ES-I3 (cell line): Measurements from ENCODE around the gene PELO.

ENCODE experiments used
- H3K36me3 ChIP-seq: 2 replicates; pipeline ENCODE4 v1.6.1; 2013; ENCODE audit warnings: mild to moderate bottlenecking, low read length, control low read depth, moderate library complexity; ENCODE audit not compliant: insufficient read depth
- H3K4me1 ChIP-seq: 2 replicates; pipeline ENCODE4 v1.6.1; 2013; ENCODE audit warnings: mild to moderate bottlenecking, control low read depth, low read length; ENCODE audit not compliant: insufficient read depth
- H3K9ac ChIP-seq: 2 replicates; pipeline ENCODE4 v1.6.1; 2013; ENCODE audit warnings: low read depth, mild to moderate bottlenecking, low read length, moderate library complexity
- H3K9me3 ChIP-seq: 2 replicates; pipeline ENCODE4 v1.6.1; 2013; ENCODE audit warnings: mild to moderate bottlenecking, low read length, moderate library complexity; ENCODE audit not compliant: control insufficient read depth, insufficient read depth

Gene PELO

GRCh38 chr5:52759331-52759730 lies 28.4 kb upstream of the PELO start:
- Histone ChIP-seq H3K9ac (no peak overlapping the region), H3K9me3 (no peaks in the 10 kb centered on the region), H3K4me1 (no peaks in the 10 kb centered on the region), H3K36me3 (no peaks in the 10 kb centered on the region)

GRCh38 chr5:52760695-52761366 lies 26.9 kb upstream of the PELO start:
- no peak overlapping the region for H3K9ac ChIP-seq
- H3K4me1 ChIP-seq, result no peaks in the 10 kb centered on the region
- no peaks in the 10 kb centered on the region for H3K36me3 ChIP-seq
- H3K9me3 ChIP-seq, result no peaks in the 10 kb centered on the region

DNA sequence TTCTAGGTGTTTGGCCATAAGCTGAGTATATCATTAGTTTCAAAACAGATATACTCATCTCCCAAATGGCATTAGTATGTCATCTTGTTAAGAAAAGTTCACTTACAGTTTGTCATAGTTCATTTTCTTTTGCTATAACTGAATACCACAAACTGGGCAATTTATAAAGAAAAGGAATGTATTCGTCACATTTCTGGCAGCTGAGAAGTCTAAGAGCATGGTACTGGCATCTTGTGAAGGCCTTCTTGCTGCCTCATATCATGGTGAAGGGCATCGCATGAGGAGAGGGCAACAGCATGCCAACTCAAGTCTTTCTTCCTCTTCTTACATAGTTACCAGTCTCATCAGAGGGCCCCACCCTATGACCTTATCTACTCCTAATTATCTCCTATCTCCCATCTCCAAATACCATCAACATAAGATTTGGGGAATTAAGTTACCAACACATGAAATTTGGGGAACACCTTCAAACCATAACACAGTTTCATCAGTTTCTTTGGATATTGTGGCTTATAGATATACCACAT lies 20.4 kb upstream of the PELO start:
- no peaks in the 10 kb centered on the region for H3K9me3 ChIP-seq
- H3K4me1 ChIP-seq, result no peaks in the 10 kb centered on the region
- H3K36me3 ChIP-seq, result no peaks in the 10 kb centered on the region
- no peak overlapping the region for H3K9ac ChIP-seq

DNA sequence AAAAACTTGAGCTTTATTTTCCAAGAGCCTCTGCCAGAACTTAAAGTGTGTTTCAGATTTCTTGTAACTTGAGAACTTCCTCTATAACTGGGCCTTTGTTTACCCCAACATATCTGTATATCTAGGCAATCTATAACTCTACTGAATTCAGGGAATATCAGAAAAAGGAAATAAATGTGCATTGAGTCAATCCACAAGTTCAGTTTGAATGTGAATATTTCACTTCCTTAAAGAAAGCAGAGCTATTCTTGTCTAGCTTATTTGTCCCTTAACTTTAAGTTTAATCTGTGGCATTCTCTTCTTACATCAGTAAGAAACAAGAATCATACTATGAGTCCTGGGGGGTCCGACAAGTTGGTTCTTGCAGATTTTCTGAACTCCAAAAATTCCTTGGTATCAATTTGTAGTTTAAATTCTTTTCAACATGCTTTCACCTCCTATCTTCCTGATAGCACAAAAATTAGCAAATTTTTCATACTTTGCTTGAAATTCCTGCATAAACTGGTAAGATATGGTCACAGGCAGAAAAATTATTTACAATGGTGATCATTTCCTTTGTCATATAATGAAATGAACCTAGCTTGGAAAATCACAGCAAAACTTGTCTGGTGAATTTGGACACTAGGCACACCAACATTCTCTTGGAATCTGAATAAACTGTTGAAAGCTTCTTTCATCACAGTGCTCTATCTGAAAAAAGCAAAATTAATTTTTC lies 19.8 kb upstream of the PELO start:
- H3K9ac ChIP-seq, result no peak overlapping the region
- no peaks in the 10 kb centered on the region for H3K4me1 ChIP-seq
- H3K36me3 ChIP-seq, result no peaks in the 10 kb centered on the region
- no peaks in the 10 kb centered on the region for H3K9me3 ChIP-seq

GRCh38 chr5:52769061-52769460 lies 18.7 kb upstream of the PELO start:
- Histone ChIP-seq H3K9ac (no peak overlapping the region), H3K4me1 (no peaks in the 10 kb centered on the region), H3K36me3 (no peaks in the 10 kb centered on the region), H3K9me3 (no peaks in the 10 kb centered on the region)

DNA sequence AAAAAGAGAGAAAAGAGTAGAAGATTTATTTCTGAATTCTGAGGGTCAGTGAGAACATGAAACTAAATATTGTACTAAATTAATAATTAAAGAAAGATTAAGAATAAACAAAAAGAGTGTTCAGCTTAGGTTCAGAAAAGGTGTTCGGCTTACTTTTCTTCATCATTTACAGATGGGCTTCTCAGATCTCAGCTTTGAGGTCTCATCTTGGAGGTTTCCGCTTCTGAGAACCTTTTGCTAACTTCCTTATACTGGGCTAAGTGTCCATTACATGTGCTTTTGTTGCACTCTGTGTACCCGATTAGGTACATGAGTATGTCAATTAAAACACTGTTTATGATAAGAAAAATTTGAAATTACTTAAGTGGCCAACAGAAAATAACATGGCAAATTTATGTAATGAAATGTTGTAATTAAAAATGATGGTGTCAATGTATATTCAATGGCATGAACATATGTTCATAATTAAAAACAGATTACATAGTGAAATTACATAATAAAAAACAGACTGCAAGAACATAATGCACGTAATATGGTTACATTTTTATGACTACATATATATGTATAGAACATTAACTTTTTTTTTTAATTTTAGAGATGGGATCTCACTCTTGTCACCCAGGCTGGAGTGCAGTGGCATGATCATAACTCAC lies 17.3 kb upstream of the PELO start:
- H3K9ac ChIP-seq, result no peak overlapping the region
- H3K9me3 ChIP-seq, result no peaks in the 10 kb centered on the region
- no peaks in the 10 kb centered on the region for H3K36me3 ChIP-seq
- no peaks in the 10 kb centered on the region for H3K4me1 ChIP-seq

- Histone ChIP-seq H3K9ac (no peak overlapping the region), H3K4me1 (no peaks in the 10 kb centered on the region), H3K9me3 (no peaks in the 10 kb centered on the region), H3K36me3 (no peaks in the 10 kb centered on the region)
Observed at GRCh38 chr5:52771343-52772039, 16.2 kb upstream of the PELO start.

DNA sequence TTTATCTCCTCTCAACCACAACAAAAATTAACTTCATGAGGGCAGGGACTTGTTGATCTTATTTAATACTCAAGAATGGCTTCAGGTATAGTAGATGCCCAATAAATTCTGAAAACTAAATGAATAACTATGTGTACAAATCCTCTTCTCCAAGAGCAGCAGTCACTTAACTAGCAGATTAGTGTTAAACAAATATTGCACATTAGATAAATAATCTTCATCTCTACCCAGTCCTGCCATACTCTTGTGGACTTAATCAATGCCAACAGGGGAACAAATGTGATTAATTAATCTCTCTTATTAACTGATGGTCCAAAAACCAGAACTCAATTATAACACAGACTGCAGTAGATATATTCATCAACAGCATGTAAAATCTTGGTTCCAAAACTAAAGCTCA lies 15.0 kb upstream of the PELO start:
- no peaks in the 10 kb centered on the region for H3K4me1 ChIP-seq
- H3K9me3 ChIP-seq, result no peaks in the 10 kb centered on the region

DNA sequence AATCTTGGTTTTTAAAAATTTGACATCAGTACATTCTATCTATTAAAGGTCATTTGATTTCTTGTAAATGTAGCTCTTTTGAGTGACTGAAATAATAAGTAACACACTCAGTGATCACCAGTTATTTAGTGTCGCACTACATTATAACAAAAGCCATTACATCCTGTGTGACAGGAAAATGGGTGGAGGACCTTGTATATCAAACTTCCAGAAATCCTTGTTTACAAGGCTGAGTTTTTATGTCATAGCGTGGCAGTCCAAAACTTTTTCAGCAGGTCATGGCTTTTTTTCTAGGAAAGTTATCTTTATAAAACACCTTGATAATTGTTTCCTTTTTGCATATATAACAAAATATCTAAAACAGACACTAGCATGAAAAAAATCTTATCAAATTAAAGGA lies 14.4 kb upstream of the PELO start:
- no peak overlapping the region for H3K9ac ChIP-seq

More for the DNA sequence above, 15.0 kb upstream of the PELO start:
- Histone ChIP-seq H3K9ac (no peak overlapping the region), H3K36me3 (no peaks in the 10 kb centered on the region)

GRCh38 chr5:52774005-52774410 lies 13.7 kb upstream of the PELO start:
- no peaks in the 10 kb centered on the region for H3K4me1 ChIP-seq
- no peaks in the 10 kb centered on the region for H3K36me3 ChIP-seq
- no peaks in the 10 kb centered on the region for H3K9me3 ChIP-seq
- no peak overlapping the region for H3K9ac ChIP-seq

More for the DNA sequence above, 14.4 kb upstream of the PELO start:
- Histone ChIP-seq H3K36me3 (no peaks in the 10 kb centered on the region), H3K9me3 (no peaks in the 10 kb centered on the region), H3K4me1 (no peaks in the 10 kb centered on the region)

- Histone ChIP-seq H3K9me3 (no peaks in the 10 kb centered on the region), H3K36me3 (no peaks in the 10 kb centered on the region), H3K9ac (no peak overlapping the region), H3K4me1 (no peaks in the 10 kb centered on the region)
Observed at GRCh38 chr5:52776116-52776515, 11.6 kb upstream of the PELO start.

- Histone ChIP-seq H3K9me3 (no peaks in the 10 kb centered on the region), H3K9ac (no peak overlapping the region), H3K36me3 (no peaks in the 10 kb centered on the region), H3K4me1 (no peaks in the 10 kb centered on the region)
Observed at GRCh38 chr5:52777186-52777585, 10.5 kb upstream of the PELO start.

DNA sequence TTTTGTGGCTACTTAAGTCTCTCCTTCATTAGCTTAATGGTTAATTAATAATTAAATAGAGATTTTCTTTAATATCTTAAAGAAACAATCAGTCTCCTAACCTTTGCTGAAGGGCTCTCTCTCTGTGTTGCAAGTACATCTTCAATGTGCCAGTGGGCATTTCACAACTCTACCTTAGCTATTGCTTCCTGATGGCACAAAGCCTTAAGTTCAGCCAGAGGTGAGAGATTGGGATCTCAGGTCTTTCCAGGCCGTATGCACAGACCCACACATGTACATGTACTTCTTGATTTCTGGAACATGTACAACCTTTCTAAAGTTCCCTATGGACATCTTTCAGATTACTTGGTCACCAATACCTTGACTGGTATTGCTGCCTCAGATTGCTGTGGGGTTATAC lies 8.9 kb upstream of the PELO start:
- Histone ChIP-seq H3K36me3 (no peaks in the 10 kb centered on the region), H3K9me3 (no peaks in the 10 kb centered on the region), H3K9ac (no peak overlapping the region)

DNA sequence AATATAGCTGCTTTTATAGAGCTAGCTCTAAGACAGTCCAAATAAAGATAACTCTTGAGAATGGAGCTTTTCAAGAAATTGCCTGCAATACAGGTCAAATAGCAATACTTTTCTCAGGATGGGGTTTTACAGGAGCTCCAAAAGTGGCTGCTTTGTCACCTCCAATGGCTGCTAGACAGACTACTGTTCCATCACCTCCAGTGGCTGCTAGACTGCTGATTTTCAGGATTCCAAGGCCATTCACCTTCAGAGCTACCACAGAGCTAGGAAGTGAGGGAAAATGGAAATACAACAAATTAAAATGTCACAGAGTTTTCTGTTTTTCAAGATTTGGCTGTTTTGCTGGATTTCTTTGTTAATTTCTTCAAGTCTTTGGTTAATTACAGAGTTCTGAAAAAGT lies 8.5 kb upstream of the PELO start:
- no peaks in the 10 kb centered on the region for H3K4me1 ChIP-seq
- H3K9ac ChIP-seq, result no peak overlapping the region

More for the DNA sequence above, 8.9 kb upstream of the PELO start:
- no peaks in the 10 kb centered on the region for H3K4me1 ChIP-seq

More for the DNA sequence above, 8.5 kb upstream of the PELO start:
- Histone ChIP-seq H3K9me3 (no peaks in the 10 kb centered on the region), H3K36me3 (no peaks in the 10 kb centered on the region)
